ENCODE data around the gene ALDH2.
"Not testable (repeated sequence)": the region's sequence is repeated elsewhere in the genome, so short reads cannot be mapped to it uniquely, and the experiment has no call there.

The ALDH2 gene

DNA sequence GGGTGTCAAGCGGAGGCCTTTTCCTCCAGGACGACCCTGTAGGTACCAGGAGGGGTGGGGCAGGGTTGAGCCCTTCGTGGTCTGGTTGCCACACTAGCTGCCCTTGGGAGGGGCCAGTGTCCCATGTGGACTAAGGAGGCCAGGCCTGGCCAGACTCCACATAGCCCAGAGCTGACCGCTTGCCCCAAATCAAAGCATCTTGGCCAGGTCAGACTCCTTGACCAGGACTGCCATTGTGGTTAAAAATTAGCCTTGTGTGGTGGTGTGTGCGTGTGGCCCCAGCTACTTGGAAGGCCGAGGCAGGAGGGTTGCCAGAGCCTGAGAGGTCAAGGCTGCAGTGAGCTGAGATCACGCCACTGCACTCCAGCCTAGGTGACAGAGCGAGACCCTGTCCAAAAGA is 24.8 kb downstream of the ALDH2 start:
- DNase-seq: no peak

DNA sequence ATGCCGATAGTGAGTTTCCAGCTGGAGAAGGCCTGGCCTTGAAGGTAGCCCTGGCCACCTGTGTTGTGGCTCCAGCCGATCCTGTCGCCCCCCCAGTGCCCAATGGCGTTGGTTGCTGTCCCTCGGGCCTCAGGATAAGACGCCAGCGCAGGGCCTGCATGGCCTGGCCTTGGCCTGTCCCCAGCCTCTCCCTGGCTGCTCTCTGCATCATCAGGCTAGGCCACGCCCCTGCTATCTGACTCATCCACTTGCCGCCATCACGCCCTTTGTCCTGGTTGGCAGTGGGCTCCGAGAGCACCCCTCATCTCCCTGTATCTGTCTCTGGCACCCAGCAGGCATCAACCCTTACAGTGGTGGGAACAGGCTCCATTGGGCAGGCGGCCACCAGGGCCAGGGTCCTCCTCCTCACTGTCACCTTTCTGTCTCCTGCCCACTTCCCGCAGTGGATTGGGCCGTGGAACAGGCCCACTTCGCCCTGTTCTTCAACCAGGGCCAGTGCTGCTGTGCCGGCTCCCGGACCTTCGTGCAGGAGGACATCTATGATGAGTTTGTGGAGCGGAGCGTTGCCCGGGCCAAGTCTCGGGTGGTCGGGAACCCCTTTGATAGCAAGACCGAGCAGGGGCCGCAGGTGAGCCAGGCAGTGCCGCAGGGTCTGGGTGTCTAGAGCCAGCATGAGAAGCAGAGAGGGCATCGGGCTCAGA is 25.6 kb downstream of the ALDH2 start:
- DNase-seq: no peak

DNA sequence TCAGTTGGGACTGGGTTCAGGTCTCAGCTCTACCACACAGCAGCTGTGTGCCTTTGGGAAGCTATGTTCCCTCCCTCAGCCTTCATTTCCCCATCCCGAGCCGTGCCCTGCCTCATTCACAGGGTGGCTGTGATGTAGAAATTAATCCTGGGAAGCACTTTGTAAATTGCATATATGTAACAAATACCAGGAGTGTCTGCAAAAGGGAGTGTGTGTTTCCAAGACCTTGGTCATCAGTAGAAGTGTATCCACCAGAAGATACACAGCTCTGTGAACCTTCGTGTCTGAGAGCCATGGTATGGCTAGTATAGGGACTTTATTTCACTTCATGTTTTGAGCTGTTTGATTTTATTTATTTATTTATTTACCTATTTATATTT is 26.1 kb downstream of the ALDH2 start:
- DNase-seq: no peak

DNA sequence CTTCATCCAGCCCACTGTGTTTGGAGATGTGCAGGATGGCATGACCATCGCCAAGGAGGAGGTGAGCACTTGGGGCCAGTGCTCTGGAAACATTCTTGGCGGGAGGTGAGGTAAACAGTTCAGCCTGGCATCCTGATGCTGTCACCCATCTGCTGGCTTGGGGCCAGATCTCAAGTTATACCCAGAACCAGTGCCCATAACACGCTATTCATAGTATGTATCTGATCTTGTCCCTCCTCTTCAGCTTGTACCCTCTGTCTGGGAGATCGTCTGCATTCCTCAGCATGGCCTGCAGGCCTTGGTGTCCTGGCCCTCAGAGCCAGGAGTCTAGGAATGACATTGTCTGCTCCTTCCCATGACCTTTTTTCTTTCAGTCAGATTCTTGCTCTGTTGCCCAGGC is 31.4 kb downstream of the ALDH2 start:
- DNase-seq: no peak

DNA sequence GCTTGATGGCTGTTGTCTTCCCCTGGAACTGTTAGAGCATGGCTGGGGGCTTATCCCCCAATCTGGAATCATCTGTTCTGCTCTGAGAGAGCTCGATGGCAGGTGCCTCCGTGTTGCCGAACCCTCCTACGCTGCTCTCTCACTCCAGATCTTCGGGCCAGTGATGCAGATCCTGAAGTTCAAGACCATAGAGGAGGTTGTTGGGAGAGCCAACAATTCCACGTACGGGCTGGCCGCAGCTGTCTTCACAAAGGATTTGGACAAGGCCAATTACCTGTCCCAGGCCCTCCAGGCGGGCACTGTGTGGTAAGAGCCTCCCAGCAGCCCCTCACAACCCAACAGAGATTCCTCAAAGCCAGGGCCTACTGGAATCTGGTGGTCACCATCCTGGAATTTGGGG is 33.0 kb downstream of the ALDH2 start:
- DNase-seq: no peak

DNA sequence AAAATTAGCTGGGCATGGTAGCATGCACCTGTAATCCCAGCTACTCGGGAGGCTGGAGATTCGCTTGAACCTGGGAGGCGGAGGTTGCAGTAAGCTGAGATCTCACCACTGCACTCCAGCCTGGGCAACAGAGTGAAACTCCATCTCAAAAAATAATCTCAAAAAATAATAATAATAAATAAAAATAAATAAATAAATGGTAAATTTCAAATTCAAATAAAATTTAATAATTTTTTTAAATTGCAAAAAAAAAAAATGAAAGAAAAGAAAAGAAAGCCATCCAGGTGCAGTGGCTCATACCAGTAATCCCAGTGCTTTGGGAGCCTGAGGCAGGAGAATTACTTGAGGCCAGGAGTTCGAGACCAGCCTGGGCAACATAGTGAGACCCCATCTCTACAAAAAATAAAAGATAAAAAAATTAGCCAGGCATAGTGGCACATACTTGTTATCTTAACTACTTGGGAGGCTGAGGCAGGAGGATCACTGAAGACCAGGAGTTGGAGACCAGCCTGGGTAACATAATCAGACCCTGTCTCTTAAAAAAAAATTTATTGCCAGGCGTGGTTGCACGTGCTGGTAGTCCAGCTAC is 36.4 kb downstream of the ALDH2 start:
- DNase-seq: no peak

DNA sequence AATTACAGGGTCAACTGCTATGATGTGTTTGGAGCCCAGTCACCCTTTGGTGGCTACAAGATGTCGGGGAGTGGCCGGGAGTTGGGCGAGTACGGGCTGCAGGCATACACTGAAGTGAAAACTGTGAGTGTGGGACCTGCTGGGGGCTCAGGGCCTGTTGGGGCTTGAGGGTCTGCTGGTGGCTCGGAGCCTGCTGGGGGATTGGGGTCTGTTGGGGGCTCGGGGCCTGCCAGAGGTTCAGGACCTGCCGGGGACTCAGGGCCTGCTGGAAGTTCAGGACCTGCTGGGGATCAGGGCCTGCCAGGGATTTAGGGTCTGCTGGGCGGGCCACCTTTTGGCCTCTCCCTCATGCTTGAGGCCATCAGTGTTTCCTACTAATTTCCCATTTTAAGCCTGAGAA is 37.1 kb downstream of the ALDH2 start:
- DNase-seq: no peak

DNA sequence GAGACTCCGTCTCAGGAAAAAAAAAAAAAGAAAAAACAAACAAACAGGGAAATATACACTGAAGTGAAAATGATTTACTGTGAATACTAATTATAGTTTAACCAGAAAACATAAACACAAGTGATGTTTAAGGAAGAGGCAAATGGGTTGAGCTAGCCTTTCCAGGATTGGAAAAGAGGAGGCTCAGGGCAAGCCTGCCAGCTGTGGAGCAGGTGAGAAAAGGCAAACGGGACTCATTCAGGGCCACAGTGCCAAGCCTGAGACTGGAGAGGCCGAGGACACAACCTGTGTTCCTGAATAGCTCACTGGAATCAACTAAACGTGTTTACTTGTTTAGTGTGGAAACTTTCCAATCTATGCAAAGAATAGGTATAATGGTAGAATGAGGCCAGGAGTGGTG is 39.6 kb downstream of the ALDH2 start:
- no peak for DNase-seq

DNA sequence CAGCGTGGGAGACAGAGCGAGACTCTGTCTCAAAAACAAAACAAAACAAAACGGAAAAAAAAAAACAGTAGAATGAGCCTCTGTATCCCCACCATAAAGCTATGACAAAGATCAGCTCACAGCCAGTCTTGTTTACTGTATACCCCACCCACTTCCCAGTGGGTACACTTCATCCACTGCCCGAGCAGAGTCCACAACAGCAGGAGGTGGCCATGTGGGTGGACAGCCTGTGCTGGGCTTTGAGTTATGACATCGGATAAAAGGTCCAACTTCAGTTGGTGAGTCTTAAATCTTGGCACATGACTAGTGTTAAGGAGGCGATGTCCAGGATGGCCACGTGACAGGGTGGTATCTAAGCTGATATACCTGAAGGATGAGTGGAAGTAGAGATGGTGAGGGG is 40.5 kb downstream of the ALDH2 start:
- no peak for DNase-seq

DNA sequence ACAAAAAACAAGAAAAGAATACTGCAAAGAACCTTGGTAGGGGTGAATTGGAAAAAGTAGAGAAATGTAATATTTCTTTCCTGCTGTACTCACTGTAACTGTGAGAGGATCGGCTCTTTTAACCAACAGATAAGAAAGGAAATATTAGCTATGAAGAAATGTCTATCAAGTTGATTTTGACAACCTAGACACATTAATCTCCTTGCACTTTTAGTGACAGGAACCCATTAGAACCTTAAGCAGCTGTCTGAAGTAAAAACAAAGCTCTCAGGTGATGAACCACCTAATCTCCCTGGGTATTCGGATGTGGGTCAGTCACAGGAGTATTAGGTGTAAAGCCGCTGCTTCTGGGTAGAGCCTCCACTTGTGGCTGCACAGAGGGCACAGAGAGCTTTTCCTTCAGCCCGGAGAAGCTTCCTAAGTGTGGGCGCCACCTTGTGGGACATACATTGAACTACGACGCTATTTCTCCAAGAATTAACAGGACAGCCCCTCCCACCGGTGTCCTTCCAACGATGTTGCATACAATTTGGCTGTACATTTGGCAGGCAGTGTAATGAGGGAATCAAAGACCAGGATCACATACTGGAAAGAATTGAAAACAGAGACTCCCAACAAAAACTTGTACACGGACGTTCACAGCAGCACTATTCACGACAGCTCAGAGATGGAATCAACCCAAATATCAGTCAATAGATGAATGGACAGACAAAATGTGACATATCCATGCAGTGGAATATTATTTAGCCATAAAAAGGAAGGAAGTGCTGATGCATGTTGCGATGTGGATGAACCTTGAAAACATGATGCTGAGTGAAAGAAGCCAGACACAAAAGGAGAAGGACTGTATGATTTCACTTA is 46.4 kb downstream of the ALDH2 start:
- DNase-seq: peak; percentile 45

DNA sequence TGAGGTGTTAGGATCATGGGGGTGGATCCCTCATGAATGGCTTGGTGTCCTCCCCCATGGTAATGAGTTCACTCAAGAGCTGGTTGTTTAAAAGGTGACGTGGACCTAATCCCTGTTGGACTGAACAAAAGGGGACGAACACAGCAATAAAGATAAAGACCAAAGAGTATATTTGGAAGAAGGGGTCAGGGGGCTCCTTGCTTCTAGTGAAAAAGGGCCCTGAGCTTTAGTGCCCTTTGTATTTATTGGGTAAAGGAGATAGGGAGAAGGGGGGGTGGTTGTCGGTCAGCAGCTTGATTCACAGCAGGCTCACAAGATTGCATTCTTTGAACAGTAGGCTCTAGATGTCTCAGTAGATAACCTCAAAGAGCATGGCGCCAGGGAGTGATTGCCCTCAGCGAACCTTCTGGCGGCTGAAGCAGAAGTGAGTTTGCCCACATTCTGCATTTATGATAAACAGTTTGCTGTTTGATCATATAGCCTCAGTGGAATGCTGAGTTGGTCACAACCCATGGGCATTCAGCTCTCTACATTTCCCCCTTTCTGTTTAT is 49.4 kb downstream of the ALDH2 start:
- no peak for DNase-seq

DNA sequence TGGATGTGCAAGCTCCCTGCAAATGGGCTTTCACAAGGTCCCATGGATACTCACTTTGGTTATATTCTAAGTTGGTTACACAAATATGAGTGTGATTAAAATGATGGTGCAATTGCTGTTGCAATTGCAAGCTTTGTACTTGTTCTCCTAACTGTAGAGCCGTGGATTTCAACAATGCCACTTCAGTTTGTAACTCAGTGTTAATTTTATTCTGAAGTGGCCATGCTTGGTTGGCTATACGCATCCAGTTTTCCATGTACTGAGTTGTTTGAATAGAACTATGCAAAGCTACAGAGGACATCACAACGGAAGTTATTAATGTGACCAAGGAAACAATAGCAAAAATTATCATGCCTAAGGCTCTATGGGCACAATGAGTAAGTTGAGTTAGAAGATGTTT is 50.2 kb downstream of the ALDH2 start:
- DNase-seq: not testable (repeated sequence)

DNA sequence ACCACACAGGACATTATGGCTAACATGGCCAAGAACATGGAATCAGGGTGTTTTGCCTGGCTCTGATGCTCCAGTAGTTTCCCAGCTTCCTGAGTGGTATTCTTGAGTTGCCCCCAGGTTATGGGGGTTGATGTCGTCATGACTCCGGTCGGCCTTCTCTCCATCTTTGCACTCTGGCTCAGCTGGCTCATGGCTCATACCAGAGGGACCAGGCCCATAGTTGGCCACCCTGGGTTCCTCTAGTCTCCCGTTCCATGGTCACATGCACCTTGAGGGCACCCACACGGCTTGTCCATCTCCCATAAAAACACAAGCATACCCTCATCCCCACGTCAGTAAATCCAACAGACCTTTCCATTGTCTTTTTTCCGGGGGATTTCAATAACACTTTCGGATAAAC is 51.6 kb downstream of the ALDH2 start:
- no peak for DNase-seq

DNA sequence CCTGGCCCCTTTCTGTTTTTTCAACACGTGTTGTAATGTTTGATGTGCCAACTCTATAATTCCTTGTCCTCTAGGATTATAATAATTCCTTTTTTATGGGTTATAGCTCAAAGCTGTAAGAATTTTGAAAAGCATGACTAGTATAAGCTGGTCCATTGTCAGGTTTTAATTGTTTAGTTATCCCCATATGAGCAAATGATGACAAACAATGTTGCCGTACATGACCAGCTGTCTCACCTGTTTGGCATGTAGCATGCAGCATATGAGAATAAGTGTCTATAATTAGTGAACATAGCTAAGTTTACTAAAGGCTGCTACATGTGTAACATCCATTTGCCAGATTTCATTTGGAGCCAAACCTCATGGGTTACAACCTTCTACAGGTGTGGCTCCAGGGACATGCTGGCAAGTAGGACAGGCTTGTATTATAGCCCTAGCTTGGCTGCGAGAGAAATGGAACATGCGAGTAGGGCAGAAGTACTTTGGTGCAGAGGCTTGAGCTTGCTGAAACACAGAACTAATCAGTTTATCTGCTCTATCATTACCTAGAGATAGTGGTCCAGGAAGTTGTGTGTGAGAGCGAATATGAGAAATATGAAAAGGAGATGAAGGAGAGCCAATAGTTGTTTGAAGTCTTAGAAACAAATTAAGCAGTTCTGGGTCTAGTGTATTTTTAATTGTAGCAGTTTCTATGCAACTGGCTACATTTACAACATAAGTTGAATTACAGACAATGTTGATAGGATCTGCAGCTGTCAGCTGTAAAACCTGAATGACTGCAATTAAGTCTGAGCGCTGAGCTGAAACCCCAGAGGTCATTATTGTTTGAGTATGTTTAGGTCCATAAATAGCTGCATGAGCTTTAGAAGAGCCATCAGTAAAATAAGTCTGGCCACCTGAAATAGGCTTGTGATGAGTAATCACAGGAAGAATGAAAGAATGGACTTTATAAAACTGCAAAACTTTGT is 52.7 kb downstream of the ALDH2 start:
- DNase-seq: no peak

DNA sequence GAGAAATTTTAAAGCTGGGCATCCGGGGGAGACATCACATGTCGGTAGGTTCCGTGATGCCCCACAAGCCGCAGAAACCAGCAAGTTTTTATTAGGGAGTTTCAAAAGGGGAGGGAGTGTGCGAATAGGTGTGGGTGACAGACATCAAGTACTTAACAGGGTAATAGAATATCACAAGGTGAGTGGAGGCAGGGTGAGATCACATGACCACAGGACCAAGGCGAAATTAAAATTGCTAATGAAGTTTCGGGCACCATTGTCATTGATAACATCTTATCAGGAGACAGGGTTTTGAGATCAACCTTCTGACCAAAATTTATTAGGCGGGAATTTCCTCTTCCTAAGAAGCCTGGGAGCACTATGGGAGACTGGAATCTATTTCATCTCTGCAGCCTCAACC is 54.1 kb downstream of the ALDH2 start:
- not testable (repeated sequence) for DNase-seq

DNA sequence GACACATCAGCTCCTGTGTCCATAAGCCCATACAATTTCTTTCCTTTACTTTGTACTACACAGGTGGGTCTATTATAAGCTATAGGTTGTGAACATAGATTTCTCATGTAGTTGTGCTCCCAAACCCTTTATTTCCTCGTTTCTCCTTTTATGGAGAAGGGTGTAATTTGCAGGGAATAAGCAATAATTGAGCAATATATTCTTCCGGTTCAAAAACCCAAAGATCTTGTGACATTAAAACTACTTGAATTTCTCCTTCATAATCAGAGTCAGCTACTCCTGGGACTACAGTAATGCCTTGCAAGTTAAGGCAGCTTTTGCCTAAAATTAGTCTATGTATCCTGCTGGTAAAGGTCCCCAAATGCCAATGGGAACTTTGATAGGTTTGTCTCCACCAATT is 56.2 kb downstream of the ALDH2 start:
- no peak for DNase-seq

DNA sequence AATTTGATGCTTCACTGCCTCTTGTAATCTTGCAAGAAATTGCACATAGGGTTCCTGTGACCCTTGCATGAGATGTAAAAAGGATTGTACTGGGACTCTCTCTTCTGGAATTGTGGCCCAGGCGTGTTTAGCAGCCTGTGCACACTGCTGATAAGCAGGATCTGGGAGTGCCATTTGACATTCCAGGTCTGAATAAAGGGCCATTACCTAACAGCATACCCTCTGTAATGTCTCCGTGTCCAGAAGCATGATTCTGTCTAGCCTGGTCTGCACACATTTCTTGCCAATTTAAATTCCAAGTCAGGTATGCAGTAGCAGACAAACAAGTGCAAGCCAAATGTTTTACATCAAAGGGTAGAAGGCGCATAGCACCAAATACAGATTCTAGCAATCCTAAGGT is 57.2 kb downstream of the ALDH2 start:
- DNase-seq: no peak

DNA sequence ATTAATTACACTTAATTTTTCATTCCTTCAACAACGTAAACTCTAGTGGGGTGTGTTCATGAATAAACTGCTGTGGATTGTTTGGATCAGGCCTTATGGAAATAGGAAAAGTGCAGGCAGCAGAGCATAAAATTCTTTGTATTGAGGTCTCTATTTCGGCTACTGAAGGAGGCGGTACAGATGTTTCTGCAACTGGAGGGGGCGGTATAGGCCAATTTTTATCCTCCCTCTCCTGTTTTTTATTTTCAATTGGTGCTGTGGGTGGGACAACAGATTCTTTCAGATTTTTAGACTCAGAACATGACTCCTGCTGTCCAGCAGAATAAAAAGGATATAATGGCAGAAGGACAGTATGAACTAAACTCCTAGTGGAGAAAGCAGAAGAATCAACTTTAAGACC is 57.6 kb downstream of the ALDH2 start:
- not testable (repeated sequence) for DNase-seq

DNA sequence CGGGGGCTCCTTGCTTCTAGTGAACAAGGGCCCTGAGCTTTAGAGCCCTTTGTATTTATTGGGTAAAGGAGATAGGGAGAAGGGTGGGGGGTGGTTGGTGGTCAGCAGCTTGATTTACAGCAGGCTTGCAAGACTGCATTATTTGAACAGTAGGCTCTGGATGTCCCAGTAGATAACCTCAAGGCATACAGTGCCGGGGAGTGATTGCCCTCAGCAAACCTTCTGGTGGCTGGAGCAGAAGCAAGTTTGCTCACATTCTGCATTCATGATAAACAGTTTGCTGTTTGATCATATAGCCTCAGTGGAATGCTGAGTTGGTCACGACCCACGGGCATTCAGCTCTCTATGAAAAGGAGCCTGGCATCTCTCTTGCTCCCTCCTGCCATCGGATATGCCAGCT is 58.8 kb downstream of the ALDH2 start:
- DNase-seq: no peak

DNA sequence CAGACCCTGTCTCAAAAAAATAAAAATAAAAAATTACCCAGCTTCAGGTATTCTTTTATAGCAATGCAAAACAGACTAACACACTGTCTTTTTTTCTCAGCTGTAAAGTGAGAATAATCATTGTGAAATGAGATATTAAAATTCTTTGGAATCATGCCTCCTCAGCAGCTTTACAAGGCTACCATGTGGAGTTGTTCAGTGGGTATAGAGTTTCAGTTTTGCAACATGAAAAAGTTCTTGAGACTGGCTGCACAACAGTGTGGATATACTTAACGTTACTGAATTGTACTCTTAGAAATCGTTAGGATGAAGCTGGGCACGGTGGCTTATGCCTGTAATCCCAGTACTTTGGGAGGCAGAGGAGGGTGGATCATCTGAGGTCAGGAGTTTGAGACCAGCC is 59.6 kb downstream of the ALDH2 start:
- DNase-seq: no peak

DNA sequence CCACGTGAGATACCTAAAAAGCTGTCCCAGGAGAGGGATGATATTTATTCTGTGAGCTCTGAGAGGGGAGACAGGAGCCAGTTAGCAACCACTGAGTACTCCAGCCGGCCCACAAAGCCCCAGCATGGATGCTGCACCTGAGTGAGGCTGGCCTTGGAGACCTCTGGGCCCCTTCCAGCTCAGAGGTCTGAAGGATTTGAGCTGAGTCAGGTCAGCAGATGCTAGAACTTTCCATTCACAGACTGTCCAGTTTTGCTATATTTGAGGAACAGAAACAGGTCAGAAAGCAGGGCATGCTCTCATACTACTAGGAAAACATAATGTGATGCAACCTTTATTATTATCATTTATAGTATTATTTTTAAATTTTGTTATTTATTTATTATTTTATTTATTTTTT is 60.3 kb downstream of the ALDH2 start:
- DNase-seq: no peak

DNA sequence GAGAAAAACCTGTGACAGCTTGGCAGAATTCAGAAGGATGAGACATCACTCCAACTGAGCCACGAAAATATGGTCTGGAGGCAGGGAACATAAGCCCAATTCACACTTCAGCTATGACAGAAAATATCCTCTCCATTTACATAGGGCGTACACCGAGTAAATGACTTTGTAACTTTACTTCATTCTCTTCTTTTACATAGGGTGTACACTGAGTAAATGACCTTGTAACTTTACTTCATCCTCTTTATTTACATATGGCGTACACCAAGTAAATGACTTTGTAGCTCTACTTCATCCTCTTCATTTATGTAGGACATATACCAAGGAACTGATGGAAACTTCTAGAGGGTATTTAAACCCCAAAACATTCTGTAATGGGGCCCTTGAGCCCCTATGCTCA is 61.2 kb downstream of the ALDH2 start:
- DNase-seq: no peak

Data from stimulated activated naive CD4-positive, alpha-beta T cell treated with Interleukin-2 at 50 U/mL for 16 hours (primary cell).